ENCODE measurements around the gene SMC4. TPM values are rescaled to one million over a fixed set of nuclear protein-coding genes. Genes with fewer than 3 reads are reported as not detected.
"Not testable (repeated sequence)": the region's sequence is repeated elsewhere in the genome, so short reads cannot be mapped to it uniquely, and the experiment has no call there.

The SMC4 gene
- polyA plus RNA-seq, 2 of the 4 experiments (the other 2 are of a cell fraction), result 121 to 139 TPM

DNA sequence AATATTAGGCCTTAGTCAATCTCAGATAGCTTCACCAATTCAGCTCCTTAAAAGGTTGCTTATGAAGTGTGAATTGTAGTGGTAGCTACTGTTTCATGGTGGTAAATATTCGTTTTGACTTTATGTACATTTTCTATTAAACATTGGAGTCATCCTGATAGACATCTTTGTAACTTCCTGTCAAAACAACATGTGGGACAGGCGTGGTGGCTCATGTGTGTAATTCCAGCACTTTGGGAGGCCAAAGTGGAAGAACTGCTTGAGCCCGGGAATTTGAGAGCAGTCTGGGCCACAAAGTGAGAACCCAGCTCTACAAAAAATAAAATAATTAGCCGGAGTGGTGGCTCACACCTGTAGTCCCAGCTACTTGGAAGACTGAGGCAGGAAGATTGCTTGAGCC, 52.2 kb downstream of the SMC4 start:
- Histone ChIP-seq H3K9me3 (no peaks in the 10 kb centered on the region), H3K4me2 (no peak overlapping the region), H3K27ac (no peak overlapping the region), H3K4me3 (no peak overlapping the region), H3K4me1 (peaks cover 17% of the 10 kb centered on the region; the same call in 2 of the 3 replicates)
- TF ChIP-seq CBX8 (IDR thresholded peaks at IDR 0.05) (no peak), HOXB5 (CRISPR knock-in tag; IDR thresholded peaks at IDR 0.05) (no peak), EHF (CRISPR knock-in tag; IDR thresholded peaks at IDR 0.05) (no peak), MAZ (IDR thresholded peaks at IDR 0.05; ENCODE audit: borderline replicate concordance, low read depth, low read length) (no peak), HEYL (CRISPR knock-in tag; IDR thresholded peaks at IDR 0.05) (no peak), NR3C1 (IDR thresholded peaks at IDR 0.05) (no peak), FOSL2 (IDR thresholded peaks at IDR 0.05) (no peak), FOSL2 (CRISPR knock-in tag; IDR thresholded peaks at IDR 0.05) (no peak), CEBPB (IDR thresholded peaks at IDR 0.05) (no peak), GATA3 (IDR thresholded peaks at IDR 0.05; ENCODE audit: borderline replicate concordance) (no peak), KDM5A (IDR thresholded peaks at IDR 0.05) (no peak)
- DNase-seq (ENCODE audit: low read depth in 1 of 2, low spot score in 1 of 2) (no peak), ATAC-seq (no peak), FAIRE-seq (no peak)
- POLR2A ChIA-PET, result no interaction called here
- CTCF ChIA-PET, result interaction anchor here (0.9 to 1.2 kb wide), 4 partner anchors 9 to 38 kb away, joined by 3 to 5 read pairs (median 3); no protein-coding TSS in a partner anchor
- 76% methylated on average over 4 of the region's 4 CpGs for WGBS (ENCODE audit: missing lambda C conversion rate)

DNA sequence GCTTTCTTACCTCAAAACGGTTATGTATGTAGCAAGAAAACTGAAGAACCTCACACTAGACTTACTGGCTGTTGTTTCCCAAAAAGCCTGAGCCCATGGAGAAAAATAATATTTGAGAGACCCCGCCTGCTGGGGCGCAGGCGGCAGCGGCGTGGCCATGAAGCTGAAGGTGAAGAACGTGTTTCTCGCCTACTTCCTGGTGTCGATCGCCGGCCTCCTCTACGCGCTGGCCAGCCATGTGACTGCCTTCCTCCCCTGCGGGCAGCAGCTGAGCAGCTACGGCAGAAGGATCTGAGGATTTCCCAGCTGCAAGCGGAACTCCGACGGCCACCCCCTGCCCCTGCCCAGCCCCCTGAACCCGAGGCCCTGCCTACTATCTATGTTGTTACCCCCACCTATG, 52.8 kb downstream of the SMC4 start:
- ATAC-seq; H3K4me2 ChIP-seq; H3K9me3 ChIP-seq; H3K4me3 ChIP-seq; FAIRE-seq; POLR2A ChIA-PET; DNase-seq (ENCODE audit: low read depth in 1 of 2, low spot score in 1 of 2); H3K27ac ChIP-seq: not testable (repeated sequence)
- WGBS (ENCODE audit: missing lambda C conversion rate), result 90% methylated on average over 19 of the region's 19 CpGs
- peaks cover 10% of the 10 kb centered on the region; the same call in 2 of the 3 replicates for H3K4me1 ChIP-seq
- CTCF ChIA-PET, result interaction anchor here (1.1 to 1.2 kb wide), 2 partner anchors 9 to 33 kb away, joined by 3 read pairs; no protein-coding TSS in a partner anchor

DNA sequence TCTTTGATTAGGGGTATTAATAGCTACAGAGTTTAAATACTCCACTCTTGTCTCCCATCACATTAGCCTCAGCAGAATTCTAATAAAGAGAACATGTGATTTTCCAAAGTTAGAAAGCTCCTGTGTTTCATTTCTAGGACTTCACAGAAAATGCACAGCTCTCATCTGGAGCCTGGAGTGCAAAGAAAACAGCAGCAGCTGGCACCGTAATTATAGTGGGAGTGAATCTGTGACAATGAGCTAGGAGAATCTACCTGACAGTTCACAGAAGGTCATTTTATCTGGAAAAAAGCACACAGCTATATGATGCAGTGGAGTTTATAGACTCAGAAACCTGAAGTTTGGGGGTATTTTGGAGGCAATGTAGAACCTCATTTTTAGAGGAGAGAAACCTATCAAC, 55.5 kb downstream of the SMC4 start:
- TF ChIP-seq, protein P1, sequence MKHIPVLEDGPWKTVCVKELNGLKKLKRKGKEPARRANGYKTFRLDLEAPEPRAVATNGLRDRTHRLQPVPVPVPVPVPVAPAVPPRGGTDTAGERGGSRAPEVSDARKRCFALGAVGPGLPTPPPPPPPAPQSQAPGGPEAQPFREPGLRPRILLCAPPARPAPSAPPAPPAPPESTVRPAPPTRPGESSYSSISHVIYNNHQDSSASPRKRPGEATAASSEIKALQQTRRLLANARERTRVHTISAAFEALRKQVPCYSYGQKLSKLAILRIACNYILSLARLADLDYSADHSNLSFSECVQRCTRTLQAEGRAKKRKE (CRISPR knock-in tag; IDR thresholded peaks at IDR 0.05; ENCODE audit: low read depth), result no peak
- TF ChIP-seq, protein P2, sequence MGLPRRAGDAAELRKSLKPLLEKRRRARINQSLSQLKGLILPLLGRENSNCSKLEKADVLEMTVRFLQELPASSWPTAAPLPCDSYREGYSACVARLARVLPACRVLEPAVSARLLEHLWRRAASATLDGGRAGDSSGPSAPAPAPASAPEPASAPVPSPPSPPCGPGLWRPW (IDR thresholded peaks at IDR 0.05), result no peak
- no peak for TF ChIP-seq TP53 (CRISPR knock-in tag; IDR thresholded peaks at IDR 0.05)
- TF ChIP-seq MAFK (IDR thresholded peaks at IDR 0.05; ENCODE audit: partially characterized antibody), result no peak
- TF ChIP-seq FOXS1 (CRISPR knock-in tag; IDR thresholded peaks at IDR 0.05), result no peak
- no peak for TF ChIP-seq RAD21 (conservative IDR thresholded peaks at IDR 0.05 in 1 of 2, IDR thresholded peaks at IDR 0.05 in 1 of 2)
- TF ChIP-seq, protein P3, sequence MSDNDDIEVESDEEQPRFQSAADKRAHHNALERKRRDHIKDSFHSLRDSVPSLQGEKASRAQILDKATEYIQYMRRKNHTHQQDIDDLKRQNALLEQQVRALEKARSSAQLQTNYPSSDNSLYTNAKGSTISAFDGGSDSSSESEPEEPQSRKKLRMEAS (IDR thresholded peaks at IDR 0.05), result no peak
- TF ChIP-seq, protein P4, sequence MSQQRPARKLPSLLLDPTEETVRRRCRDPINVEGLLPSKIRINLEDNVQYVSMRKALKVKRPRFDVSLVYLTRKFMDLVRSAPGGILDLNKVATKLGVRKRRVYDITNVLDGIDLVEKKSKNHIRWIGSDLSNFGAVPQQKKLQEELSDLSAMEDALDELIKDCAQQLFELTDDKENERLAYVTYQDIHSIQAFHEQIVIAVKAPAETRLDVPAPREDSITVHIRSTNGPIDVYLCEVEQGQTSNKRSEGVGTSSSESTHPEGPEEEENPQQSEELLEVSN (IDR thresholded peaks at IDR 0.05; ENCODE audit: borderline replicate concordance, low read depth), result no peak
- TF ChIP-seq POLR2AphosphoS2 (conservative IDR thresholded peaks at IDR 0.05; ENCODE audit: low read length), result no peak
- TF ChIP-seq SREBF2 (IDR thresholded peaks at IDR 0.05), result no peak
- no peak for TF ChIP-seq FOSB (CRISPR knock-in tag; IDR thresholded peaks at IDR 0.05)
- TF ChIP-seq RCOR1 (IDR thresholded peaks at IDR 0.05; ENCODE audit: low read depth, low read length), result no peak
- TF ChIP-seq RFX5 (IDR thresholded peaks at IDR 0.05), result no peak
- ChIA-PET POLR2A (no interaction called here), CTCF (interaction anchor here (1.6 kb wide), 1 partner anchor 8 kb away, joined by 3 read pairs; no protein-coding TSS in a partner anchor)
- H3K4me2 ChIP-seq, result no peak overlapping the region
- no peak for ATAC-seq
- no peak for FAIRE-seq
- no peak overlapping the region for H3K27ac ChIP-seq
- no peak for DNase-seq (ENCODE audit: low read depth in 1 of 2, low spot score in 1 of 2)
- H3K4me1 ChIP-seq, result no peaks in the 10 kb centered on the region
- WGBS (ENCODE audit: missing lambda C conversion rate), result 83% methylated on average over 1 of the region's 1 CpG
- no peaks in the 10 kb centered on the region for H3K9me3 ChIP-seq
- H3K4me3 ChIP-seq, result no peak overlapping the region
